H9 (cell line): ENCODE data around the gene RGSL1. TPM values are rescaled to one million over a fixed set of nuclear protein-coding genes. Genes with fewer than 3 reads are reported as not detected.

Experiments used
- DNase-seq: peaks from one replicate; pipeline ENCODE4 v3.0.0-alpha.2; 2017
- H2AFZ ChIP-seq: one replicate; pipeline ENCODE4 v1.6.1; 2013; ENCODE audit warnings: mild to moderate bottlenecking, low read length, control low read depth, moderate library complexity
- H2AK5ac ChIP-seq: 2 replicates; pipeline ENCODE4 v1.6.1; 2013; ENCODE audit warnings: low read length, control low read depth, mixed read lengths; ENCODE audit not compliant: insufficient read length
- H2BK120ac ChIP-seq: one replicate; pipeline ENCODE4 v1.6.1; 2013; ENCODE audit warnings: low read depth, mild to moderate bottlenecking, low read length, control low read depth, inconsistent platforms; ENCODE audit not compliant: poor library complexity, severe bottlenecking
- H2BK12ac ChIP-seq: 2 replicates; pipeline ENCODE4 v1.6.1; 2013; ENCODE audit warnings: low read length, control low read depth, mixed read lengths, low read depth; ENCODE audit not compliant: insufficient read length
- H2BK15ac ChIP-seq: 2 replicates; pipeline ENCODE4 v1.6.1; 2013; ENCODE audit warnings: low read depth, low read length, control low read depth
- H2BK20ac ChIP-seq: one replicate; pipeline ENCODE4 v1.6.1; 2013; ENCODE audit warnings: low read depth, mild to moderate bottlenecking, low read length, control low read depth, inconsistent platforms; ENCODE audit not compliant: poor library complexity, severe bottlenecking
- H2BK5ac ChIP-seq: 2 replicates; pipeline ENCODE4 v1.6.1; 2013; ENCODE audit warnings: low read length, control low read depth, mixed read lengths; ENCODE audit not compliant: insufficient read length
- H3K14ac ChIP-seq: 2 replicates; pipeline ENCODE4 v1.6.1; 2013; ENCODE audit warnings: low read length, control low read depth; ENCODE audit not compliant: insufficient read depth
- H3K18ac ChIP-seq: 2 replicates; pipeline ENCODE4 v1.6.1; 2013; ENCODE audit warnings: low read depth, mild to moderate bottlenecking, mixed read lengths, low read length, control low read depth; ENCODE audit not compliant: insufficient read length
- H3K23ac ChIP-seq: 2 replicates; pipeline ENCODE4 v1.6.1; 2013; ENCODE audit warnings: low read length, control low read depth, mixed read lengths, low read depth; ENCODE audit not compliant: insufficient read length
- H3K23me2 ChIP-seq: 2 replicates; pipeline ENCODE4 v1.6.1; 2013; ENCODE audit warnings: low read depth, mild to moderate bottlenecking, mixed read lengths, low read length, control low read depth; ENCODE audit not compliant: insufficient read length, poor library complexity, severe bottlenecking
- H3K27ac ChIP-seq: 2 replicates; pipeline ENCODE4 v1.5.1; 2013; ENCODE audit warnings: low read length, control low read depth, mixed read lengths, low read depth; ENCODE audit not compliant: insufficient read length
- H3K27me3 ChIP-seq: 2 replicates; pipeline ENCODE4 v1.6.1; 2013; ENCODE audit warnings: low read length, control low read depth, inconsistent platforms; ENCODE audit not compliant: insufficient read depth
- H3K4ac ChIP-seq: 2 replicates; pipeline ENCODE4 v1.6.1; 2013; ENCODE audit warnings: low read depth, mild to moderate bottlenecking, control low read depth, inconsistent platforms, low read length, moderate library complexity
- H3K4me1 ChIP-seq: 2 replicates; pipeline ENCODE4 v1.6.1; 2013; ENCODE audit warnings: low read length, control low read depth, inconsistent platforms; ENCODE audit not compliant: insufficient read depth
- H3K4me2 ChIP-seq: 2 replicates; pipeline ENCODE4 v1.6.1; 2013; ENCODE audit warnings: low read length, control low read depth, mixed read lengths; ENCODE audit not compliant: insufficient read length, insufficient read depth
- H3K56ac ChIP-seq: 2 replicates; pipeline ENCODE4 v1.6.1; 2013; ENCODE audit warnings: low read depth, mild to moderate bottlenecking, mixed read lengths, low read length, control low read depth; ENCODE audit not compliant: insufficient read length
- H3K79me1 ChIP-seq: 2 replicates; pipeline ENCODE4 v1.6.1; 2013; ENCODE audit warnings: low read depth, mild to moderate bottlenecking, moderate library complexity, low read length, control low read depth, inconsistent platforms; ENCODE audit not compliant: insufficient read depth, poor library complexity, severe bottlenecking
- H3K79me2 ChIP-seq: 2 replicates; pipeline ENCODE4 v1.6.1; 2013; ENCODE audit warnings: low read length, control low read depth, inconsistent platforms; ENCODE audit not compliant: insufficient read depth
- H3K9ac ChIP-seq: 2 replicates; pipeline ENCODE4 v1.6.1; 2013; ENCODE audit warnings: low read length, control low read depth, mixed read lengths; ENCODE audit not compliant: insufficient read length; ENCODE audit errors: extremely low read depth
- H3K9me3 ChIP-seq: one replicate; pipeline ENCODE4 v1.6.1; 2013; ENCODE audit warnings: low read depth, low read length, inconsistent platforms; ENCODE audit not compliant: control insufficient read depth
- H3T11ph ChIP-seq: one replicate; pipeline ENCODE4 v1.6.1; 2013; ENCODE audit warnings: mild to moderate bottlenecking, low read length, control low read depth, inconsistent platforms
- H4K20me1 ChIP-seq: one replicate; pipeline ENCODE4 v1.6.1; 2013; ENCODE audit not compliant: control insufficient read depth, insufficient read length, insufficient read depth
- H4K5ac ChIP-seq: 2 replicates; pipeline ENCODE4 v1.6.1; 2013; ENCODE audit warnings: low read depth, mild to moderate bottlenecking, mixed read lengths, low read length, control low read depth; ENCODE audit not compliant: insufficient read length
- H4K8ac ChIP-seq: replicated peaks from 2 replicates; pipeline ENCODE4 v1.6.1; 2013; ENCODE audit warnings: low read length, control low read depth, mixed read lengths, low read depth; ENCODE audit not compliant: insufficient read length
- H4K91ac ChIP-seq: 2 replicates; pipeline ENCODE4 v1.6.1; 2013; ENCODE audit warnings: low read depth, mild to moderate bottlenecking, moderate library complexity, mixed read lengths, low read length, control low read depth; ENCODE audit not compliant: insufficient read length
- H3K27ac Mint-ChIP-seq, 3 experiments: 2 replicates in 2 of 3; 3 replicates in 1 of 3; pipeline ENCODE4 v1.8.0; 2020 to 2021; ENCODE audit warnings: mixed read lengths in 3 of 3, mild to moderate bottlenecking in 1 of 3, moderate library complexity in 1 of 3
- H3K27me3 Mint-ChIP-seq: 2 replicates; pipeline ENCODE4 v1.8.0; 2021; ENCODE audit warnings: low read depth, mild to moderate bottlenecking, moderate library complexity, mixed read lengths
- H3K36me3 Mint-ChIP-seq, 3 experiments: 2 replicates in 2 of 3; 3 replicates in 1 of 3; pipeline ENCODE4 v1.8.0; 2020 to 2021; ENCODE audit warnings: low read depth in 3 of 3, mixed read lengths in 3 of 3; ENCODE audit not compliant: insufficient read depth in 1 of 3
- H3K4me1 Mint-ChIP-seq, 2 experiments: 2 replicates each; pipeline ENCODE4 v1.8.0; 2020; ENCODE audit warnings: mixed read lengths in 2 of 2
- H3K4me3 Mint-ChIP-seq, 2 experiments: 2 replicates in 1 of 2; 3 replicates in 1 of 2; pipeline ENCODE4 v1.8.0; 2020 to 2021; ENCODE audit warnings: mild to moderate bottlenecking in 2 of 2, mixed read lengths in 2 of 2, moderate library complexity in 1 of 2
- H3K9me3 Mint-ChIP-seq, 2 experiments: 2 replicates in 1 of 2; 3 replicates in 1 of 2; pipeline ENCODE4 v1.8.0; 2020; ENCODE audit warnings: mild to moderate bottlenecking in 2 of 2, mixed read lengths in 2 of 2, moderate library complexity in 1 of 2
- CTCF ChIP-seq: fragments of 200-600 bp; sonication (generic); conservative IDR thresholded peaks from 3 replicates; pipeline ENCODE4 v1.8.0; 2021; ENCODE audit warnings: antibody characterized with exemption, mild to moderate bottlenecking
- WGBS: extraction: QIAGEN DNeasy Blood & Tissue Kit; methylation state at CpG from one replicate; pipeline ENCODE4 v1.1.7; 2013; ENCODE audit warnings: missing lambda C conversion rate, low lambda C conversion rate, mixed read lengths; ENCODE audit not compliant: insufficient read length; ENCODE audit errors: extremely low coverage; 5-methylcytosine and 5-hydroxymethylcytosine counted together
- total RNA-seq: library from RNA; stranded (reverse); gene quantifications from 2 replicates; pipeline ENCODE4 v1.2.1, GENCODE V29; 2021

RGSL1 gene
- total RNA-seq, 1 experiment from 2014 or later, result not detected

- no peak overlapping the region for H3K14ac ChIP-seq
- no peak overlapping the region for H3K27ac ChIP-seq
- H3K27ac Mint-ChIP-seq, result no peak overlapping the region
- peaks cover 0 to 2% of the 10 kb centered on the region in 2 experiments; a peak in 2 of 4 replicates for H3K4me1 Mint-ChIP-seq
- no CpG with 5 or more reads among the region's 6 CpGs for WGBS
- H3K9me3 ChIP-seq, result no peaks in the 10 kb centered on the region
- no peak overlapping the region for H4K5ac ChIP-seq
- no peak overlapping the region for H2BK12ac ChIP-seq
- H4K8ac ChIP-seq, result no peak overlapping the region
- peaks cover 8% of the 10 kb centered on the region for H3K27me3 Mint-ChIP-seq
- H3K4me1 ChIP-seq, result no peaks in the 10 kb centered on the region
- no peak overlapping the region for H2BK20ac ChIP-seq
- no peak overlapping the region for H2BK15ac ChIP-seq
- H3K56ac ChIP-seq, result no peak overlapping the region
- no peak overlapping the region for H3K4me3 Mint-ChIP-seq
- H2BK5ac ChIP-seq, result no peak overlapping the region
- H3T11ph ChIP-seq, result no peak overlapping the region
- no peak overlapping the region for H2BK120ac ChIP-seq
- no peak overlapping the region for H3K23ac ChIP-seq
- no peaks in the 10 kb centered on the region for H3K23me2 ChIP-seq
- no peaks in the 10 kb centered on the region for H4K20me1 ChIP-seq
- H3K27me3 ChIP-seq, result no peaks in the 10 kb centered on the region
- H3K9ac ChIP-seq, result no peak overlapping the region
- no peak overlapping the region for H2AFZ ChIP-seq
- H3K36me3 Mint-ChIP-seq, result no peaks in the 10 kb centered on the region
- no peak overlapping the region for H4K91ac ChIP-seq
- H3K9me3 Mint-ChIP-seq, result 0 out of 5 replicates have a peak, but pooled peaks cover 0 to 2% of the 10 kb centered on the region in 2 experiments
- H3K79me2 ChIP-seq, result no peaks in the 10 kb centered on the region
- no peak for TF ChIP-seq CTCF
- H2AK5ac ChIP-seq, result no peak overlapping the region
- H3K4me2 ChIP-seq, result no peak overlapping the region
- no peak overlapping the region for H3K18ac ChIP-seq
- no peak for DNase-seq
- no peak overlapping the region for H3K4ac ChIP-seq
- H3K79me1 ChIP-seq, result no peaks in the 10 kb centered on the region
These were observed 36.0 kb upstream of the RGSL1 start for GRCh38 chr1:182413969-182414368.
